K562 (cell line): ENCODE data around the gene ATP5PO. TPM values are rescaled to one million over a fixed set of nuclear protein-coding genes. Genes with fewer than 3 reads are reported as not detected.
"Not testable (repeated sequence)": the region's sequence is repeated elsewhere in the genome, so short reads cannot be mapped to it uniquely, and the experiment has no call there.

Source experiments
- ATF1 ChIP-seq, 2 experiments: fragments of 450-650 bp in 1 of 2; IDR thresholded peaks; 2 replicates each; pipeline ENCODE4 v1.6.1; 2016; ENCODE audit warnings: missing compliant biosample characterization in 1 of 2, missing genetic modification characterization in 1 of 2
- CEBPB ChIP-seq: fragments of 450-650 bp; IDR thresholded peaks from 2 replicates; pipeline ENCODE4 v1.6.1; 2016; ENCODE audit warnings: missing genetic modification characterization, missing compliant biosample characterization
- CEBPG ChIP-seq, 3 experiments: fragments of 200-800 bp in 1 of 3; sonication (Bioruptor generic) in 1 of 3; sonication (generic) in 1 of 3; formaldehyde crosslinking in 1 of 3; IDR thresholded peaks in 2 of 3; conservative IDR thresholded peaks in 1 of 3; 2 replicates each; pipeline versions ENCODE4 v1.6.1 to v1.8.0; 2016 to 2022; ENCODE audit warnings: missing compliant biosample characterization in 2 of 3, missing genetic modification characterization in 2 of 3, mild to moderate bottlenecking in 1 of 3, missing genetic modification reagents in 1 of 3
- HDAC1 ChIP-seq, 2 experiments: fragments of 450-650 bp; IDR thresholded peaks; 2 replicates each; pipeline ENCODE4 v1.6.1; 2016 to 2017; ENCODE audit warnings: inconsistent platforms in 1 of 2, mild to moderate bottlenecking in 1 of 2, moderate library complexity in 1 of 2
- KLF1 ChIP-seq: fragments of 450-650 bp; IDR thresholded peaks from 2 replicates; pipeline ENCODE4 v1.6.1; 2016; ENCODE audit warnings: missing genetic modification characterization, missing compliant biosample characterization
- KLF6 ChIP-seq: fragments of 250-450 bp; sonication (Bioruptor Pico); IDR thresholded peaks from 2 replicates; pipeline ENCODE4 v1.4.0; 2020; ENCODE audit warnings: mild to moderate bottlenecking, moderate library complexity, borderline replicate concordance
- MTA3 ChIP-seq: fragments of 450-650 bp; formaldehyde crosslinking; IDR thresholded peaks from 2 replicates; pipeline ENCODE4 v1.6.1; 2017; ENCODE audit warnings: mild to moderate bottlenecking, borderline replicate concordance
- NFRKB ChIP-seq: fragments of 450-650 bp; IDR thresholded peaks from 2 replicates; pipeline ENCODE4 v1.6.1; 2016; ENCODE audit warnings: low read depth
- NR4A1 ChIP-seq, 2 experiments: fragments of 250-450 bp in 1 of 2; fragments of 450-650 bp in 1 of 2; sonication (Bioruptor Pico) in 1 of 2; IDR thresholded peaks; 2 replicates each; pipeline versions ENCODE4 v1.4.0 to v1.6.1; 2016 to 2020; ENCODE audit warnings: mild to moderate bottlenecking in 2 of 2, missing compliant biosample characterization in 1 of 2, missing genetic modification characterization in 1 of 2, moderate library complexity in 1 of 2
- PHF20 ChIP-seq: fragments of 450-650 bp; IDR thresholded peaks from 2 replicates; pipeline ENCODE4 v1.6.1; 2018; ENCODE audit not compliant: partially characterized antibody
- POLR2B ChIP-seq: fragments of 450-650 bp; IDR thresholded peaks from 2 replicates; pipeline ENCODE4 v1.6.1; 2018; ENCODE audit warnings: low read depth; ENCODE audit not compliant: partially characterized antibody
- POLR2H ChIP-seq: IDR thresholded peaks from 2 replicates; pipeline ENCODE4 v1.6.1; 2016; ENCODE audit warnings: missing genetic modification characterization, low read depth, mild to moderate bottlenecking, control low read depth, missing compliant biosample characterization, moderate library complexity
- RFX7 ChIP-seq: fragments of 250-450 bp; sonication (Bioruptor Pico); IDR thresholded peaks from 2 replicates; pipeline ENCODE4 v1.5.1; 2021; ENCODE audit warnings: mild to moderate bottlenecking
- YY1 ChIP-seq, 3 experiments: IDR thresholded peaks; 2 replicates each; pipeline ENCODE4 v1.6.1; 2011; ENCODE audit warnings: low read length in 2 of 3, mild to moderate bottlenecking in 2 of 3, moderate library complexity in 2 of 3, borderline replicate concordance in 1 of 3, control low read depth in 1 of 3, low read depth in 1 of 3; ENCODE audit not compliant: insufficient read depth in 3 of 3, insufficient replicate concordance in 2 of 3, control insufficient read depth in 1 of 3, insufficient read length in 1 of 3; ENCODE audit errors: extremely low read depth in 1 of 3
- ZBTB17 ChIP-seq: fragments of 450-650 bp; formaldehyde crosslinking; IDR thresholded peaks from 2 replicates; pipeline ENCODE4 v1.4.0; 2020; ENCODE audit warnings: mild to moderate bottlenecking
- polyA plus RNA-seq, 8 experiments: library from polyadenylated mRNA; depleted of rRNA in 4 of 8; stranded (reverse) in 5 of 8; unstranded in 3 of 8; fragments of >200 nt; fragmentation: Nextera tagmentation in 2 of 8; fragmentation: Illumina TruSeq in 1 of 8; extraction: Ambion mirVana in 2 of 8; extraction: Trizol in 1 of 8; gene quantifications; 2 replicates each; pipeline versions ENCODE4 v1.2.1 to v1.2.3, GENCODE V29; 2011 to 2014; ENCODE audit warnings: inconsistent platforms in 1 of 8, missing spikeins in 1 of 8
- total RNA-seq, 7 experiments: library from RNA; depleted of rRNA in 6 of 7; stranded (reverse); fragments of >200 nt in 6 of 7; fragmentation: Illumina TruSeq in 2 of 7; extraction: Trizol in 2 of 7; gene quantifications; 2 replicates each; pipeline versions ENCODE4 v1.2.1 to v1.2.3, GENCODE V29; 2011 to 2021; ENCODE audit warnings: low replicate concordance in 1 of 7
- TF ChIP-seq, protein P1 (sequence below), 2 experiments: fragments of 450-650 bp; IDR thresholded peaks; 2 replicates each; pipeline ENCODE4 v1.6.1; 2018; ENCODE audit warnings: mild to moderate bottlenecking in 2 of 2, low read depth in 1 of 2; ENCODE audit not compliant: partially characterized antibody in 2 of 2
- TF ChIP-seq, protein P2 (sequence below), 2 experiments: IDR thresholded peaks in 1 of 2; conservative IDR thresholded peaks in 1 of 2; 2 replicates each; pipeline ENCODE4 v1.6.1; 2016; ENCODE audit warnings: low read depth in 2 of 2, mild to moderate bottlenecking in 1 of 2, missing compliant biosample characterization in 1 of 2, missing genetic modification characterization in 1 of 2, moderate library complexity in 1 of 2

The ATP5PO gene
- total and polyA plus RNA-seq, 9 of the 15 experiments (the other 6 are each of a cell fraction or from before 2014, with no cell fraction given) = 367 to 2,722 (median 808) TPM

DNA sequence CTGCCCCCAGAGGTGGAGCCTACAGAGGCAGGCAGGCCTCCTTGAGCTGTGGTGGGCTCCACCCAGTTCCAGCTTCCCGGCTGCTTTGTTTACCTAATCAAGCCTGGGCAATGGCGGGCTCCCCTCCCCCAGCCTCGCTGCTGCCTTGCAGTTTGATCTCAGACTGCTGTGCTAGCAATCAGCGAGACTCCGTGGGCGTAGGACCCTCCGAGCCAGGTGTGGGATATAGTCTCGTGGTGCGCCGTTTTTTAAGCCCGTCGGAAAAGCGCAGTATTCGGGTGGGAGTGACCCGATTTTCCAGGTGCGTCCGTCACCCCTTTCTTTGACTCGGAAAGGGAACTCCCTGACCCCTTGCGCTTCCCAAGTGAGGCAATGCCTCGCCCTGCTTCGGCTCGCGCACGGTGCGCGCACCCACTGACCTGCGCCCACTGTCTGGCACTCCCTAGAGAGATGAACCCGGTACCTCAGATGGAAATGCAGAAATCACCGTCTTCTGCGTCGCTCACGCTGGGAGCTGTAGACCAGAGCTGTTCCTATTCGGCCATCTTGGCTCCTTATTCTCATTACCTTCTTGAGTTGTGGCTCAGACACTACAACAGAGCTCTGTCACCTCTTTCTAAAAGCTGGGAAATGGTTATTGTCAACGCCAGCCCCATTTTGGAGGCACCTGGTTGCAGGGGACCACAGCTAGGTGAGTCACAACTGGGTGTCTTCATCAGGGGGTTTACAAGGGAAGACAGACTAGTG lies 15.6 kb upstream of the ATP5PO start (continued):
- 0 out of 2 replicates have a peak, but pooled peaks have one; percentile 35 for TF ChIP-seq CEBPB (tag)
- TF ChIP-seq NFRKB = peak; percentile 96
- TF ChIP-seq CEBPG, NR4A1, ATF1 (CRISPR knock-in tag; IDR thresholded peaks at IDR 0.05): not testable (repeated sequence)
- peak in 1 of 2 experiments; percentile 29; a peak in 1 of 4 replicates for TF ChIP-seq CEBPG (tag; conservative IDR thresholded peaks at IDR 0.05 in 1 of 2, IDR thresholded peaks at IDR 0.05 in 1 of 2)
- 0 out of 2 replicates have a peak, but pooled peaks have one; percentile 45 for TF ChIP-seq KLF1 (tag)
- TF ChIP-seq NR4A1 (tag; IDR thresholded peaks at IDR 0.05) = peak; percentile 76
- 0 out of 4 replicates have a peak, but pooled peaks of 1 of the 2 experiments have one; percentile 36 for TF ChIP-seq HDAC1 (IDR thresholded peaks at IDR 0.05)
- TF ChIP-seq RFX7 (CRISPR knock-in tag) = peak; percentile 68; the same call in 1 of the 2 replicates
- 0 out of 2 replicates have a peak, but pooled peaks have one; percentile 33 for TF ChIP-seq ZBTB17 (CRISPR knock-in tag)
- peak; percentile 50 for TF ChIP-seq PHF20
- TF ChIP-seq ATF1 (tag; IDR thresholded peaks at IDR 0.05) = peak; percentile 51
- peak; percentile 12 to 75 (median 36) for TF ChIP-seq YY1 (IDR thresholded peaks at IDR 0.05; ENCODE audit: borderline replicate concordance in 1 of 3, control insufficient read depth in 1 of 3, extremely low read depth in 1 of 3, insufficient read depth in 3 of 3, insufficient read length in 1 of 3, insufficient replicate concordance in 2 of 3, low read depth in 1 of 3, low read length in 2 of 3)
- TF ChIP-seq, protein P1, sequence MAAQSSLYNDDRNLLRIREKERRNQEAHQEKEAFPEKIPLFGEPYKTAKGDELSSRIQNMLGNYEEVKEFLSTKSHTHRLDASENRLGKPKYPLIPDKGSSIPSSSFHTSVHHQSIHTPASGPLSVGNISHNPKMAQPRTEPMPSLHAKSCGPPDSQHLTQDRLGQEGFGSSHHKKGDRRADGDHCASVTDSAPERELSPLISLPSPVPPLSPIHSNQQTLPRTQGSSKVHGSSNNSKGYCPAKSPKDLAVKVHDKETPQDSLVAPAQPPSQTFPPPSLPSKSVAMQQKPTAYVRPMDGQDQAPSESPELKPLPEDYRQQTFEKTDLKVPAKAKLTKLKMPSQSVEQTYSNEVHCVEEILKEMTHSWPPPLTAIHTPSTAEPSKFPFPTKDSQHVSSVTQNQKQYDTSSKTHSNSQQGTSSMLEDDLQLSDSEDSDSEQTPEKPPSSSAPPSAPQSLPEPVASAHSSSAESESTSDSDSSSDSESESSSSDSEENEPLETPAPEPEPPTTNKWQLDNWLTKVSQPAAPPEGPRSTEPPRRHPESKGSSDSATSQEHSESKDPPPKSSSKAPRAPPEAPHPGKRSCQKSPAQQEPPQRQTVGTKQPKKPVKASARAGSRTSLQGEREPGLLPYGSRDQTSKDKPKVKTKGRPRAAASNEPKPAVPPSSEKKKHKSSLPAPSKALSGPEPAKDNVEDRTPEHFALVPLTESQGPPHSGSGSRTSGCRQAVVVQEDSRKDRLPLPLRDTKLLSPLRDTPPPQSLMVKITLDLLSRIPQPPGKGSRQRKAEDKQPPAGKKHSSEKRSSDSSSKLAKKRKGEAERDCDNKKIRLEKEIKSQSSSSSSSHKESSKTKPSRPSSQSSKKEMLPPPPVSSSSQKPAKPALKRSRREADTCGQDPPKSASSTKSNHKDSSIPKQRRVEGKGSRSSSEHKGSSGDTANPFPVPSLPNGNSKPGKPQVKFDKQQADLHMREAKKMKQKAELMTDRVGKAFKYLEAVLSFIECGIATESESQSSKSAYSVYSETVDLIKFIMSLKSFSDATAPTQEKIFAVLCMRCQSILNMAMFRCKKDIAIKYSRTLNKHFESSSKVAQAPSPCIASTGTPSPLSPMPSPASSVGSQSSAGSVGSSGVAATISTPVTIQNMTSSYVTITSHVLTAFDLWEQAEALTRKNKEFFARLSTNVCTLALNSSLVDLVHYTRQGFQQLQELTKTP (IDR thresholded peaks at IDR 0.05; ENCODE audit: low read depth in 1 of 2, partially characterized antibody in 2 of 2) = peak in 1 of 2 experiments; percentile 28
- TF ChIP-seq, protein P2, sequence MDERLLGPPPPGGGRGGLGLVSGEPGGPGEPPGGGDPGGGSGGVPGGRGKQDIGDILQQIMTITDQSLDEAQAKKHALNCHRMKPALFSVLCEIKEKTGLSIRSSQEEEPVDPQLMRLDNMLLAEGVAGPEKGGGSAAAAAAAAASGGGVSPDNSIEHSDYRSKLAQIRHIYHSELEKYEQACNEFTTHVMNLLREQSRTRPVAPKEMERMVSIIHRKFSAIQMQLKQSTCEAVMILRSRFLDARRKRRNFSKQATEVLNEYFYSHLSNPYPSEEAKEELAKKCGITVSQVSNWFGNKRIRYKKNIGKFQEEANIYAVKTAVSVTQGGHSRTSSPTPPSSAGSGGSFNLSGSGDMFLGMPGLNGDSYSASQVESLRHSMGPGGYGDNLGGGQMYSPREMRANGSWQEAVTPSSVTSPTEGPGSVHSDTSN (CRISPR knock-in tag; IDR thresholded peaks at IDR 0.05; ENCODE audit: low read depth) = not testable (repeated sequence)
- TF ChIP-seq, protein P2 (tag; conservative IDR thresholded peaks at IDR 0.05; ENCODE audit: low read depth) = 0 out of 2 replicates have a peak, but pooled peaks have one; percentile 11
- TF ChIP-seq POLR2B = peak; percentile 49
- TF ChIP-seq POLR2H (tag) = peak; percentile 76
- 0 out of 2 replicates have a peak, but pooled peaks have one; percentile 16 for TF ChIP-seq KLF6 (CRISPR knock-in tag)
- peak; percentile 54; the same call in 1 of the 2 replicates for TF ChIP-seq MTA3
